ENCODE data around the gene CROT. TPM values are rescaled to one million over a fixed set of nuclear protein-coding genes. Genes with fewer than 3 reads are reported as not detected.

The CROT gene
- total and polyA plus RNA-seq, 4 donors, result 5.3 to 18.7 (median 9.4) TPM

- no peak for TF ChIP-seq CTCF (IDR thresholded peaks at IDR 0.05; ENCODE audit: control extremely low read depth, extremely low read depth)
- Histone ChIP-seq H3K4me1 (ENCODE audit: control insufficient read depth in 5 of 5, insufficient read depth in 5 of 5, low read length in 5 of 5) (no peaks in the 10 kb centered on the region), H3K27me3 (ENCODE audit: control insufficient read depth in 3 of 3, insufficient read depth in 3 of 3, low read length in 2 of 3) (no peaks in the 10 kb centered on the region), H3K36me3 (ENCODE audit: control insufficient read depth in 4 of 4, insufficient read depth in 4 of 4, low read length in 4 of 4) (no peaks in the 10 kb centered on the region), H3K9me3 (ENCODE audit: control insufficient read depth in 4 of 4, insufficient read depth in 3 of 4, low read length in 3 of 4) (no peaks in the 10 kb centered on the region), H3K4me3 (no peak overlapping the region), H3K9ac (ENCODE audit: insufficient read depth in 1 of 2, low read length in 2 of 2) (no peak overlapping the region), H3K27ac (ENCODE audit: low read depth in 1 of 2, low read length in 1 of 2) (no peak overlapping the region)
- no peak for ATAC-seq (ENCODE audit: insufficient read depth, low FRiP score)
- WGBS, 2 donors, result 67 to 81% methylated on average over 4 of the region's 4 CpGs
- DNase-seq, result no peak
Measured at GRCh38 chr7:87413951-87414793, 68.7 kb downstream of the CROT start.

GRCh38 chr7:87414794-87415188 lies 69.3 kb downstream of the CROT start:
- DNase-seq, result no peak

GRCh38 chr7:87416682-87417587 lies 71.5 kb downstream of the CROT start:
- WGBS, 2 donors, result 52 to 57% methylated on average over 5 of the region's 5 CpGs

More at GRCh38 chr7:87414794-87415188, 69.3 kb downstream of the CROT start:
- 79 to 94% methylated on average over 2 of the region's 2 CpGs for WGBS, 2 donors
- Histone ChIP-seq H3K27me3 (ENCODE audit: control insufficient read depth in 3 of 3, insufficient read depth in 3 of 3, low read length in 2 of 3) (no peaks in the 10 kb centered on the region), H3K4me1 (ENCODE audit: control insufficient read depth in 5 of 5, insufficient read depth in 5 of 5, low read length in 5 of 5) (no peaks in the 10 kb centered on the region), H3K36me3 (ENCODE audit: control insufficient read depth in 4 of 4, insufficient read depth in 4 of 4, low read length in 4 of 4) (no peaks in the 10 kb centered on the region), H3K9me3 (ENCODE audit: control insufficient read depth in 4 of 4, insufficient read depth in 3 of 4, low read length in 3 of 4) (no peaks in the 10 kb centered on the region), H3K4me3 (no peak overlapping the region), H3K9ac (ENCODE audit: insufficient read depth in 1 of 2, low read length in 2 of 2) (no peak overlapping the region), H3K27ac (ENCODE audit: low read depth in 1 of 2, low read length in 1 of 2) (no peak overlapping the region)
- ATAC-seq (ENCODE audit: insufficient read depth, low FRiP score), result no peak
- TF ChIP-seq CTCF (IDR thresholded peaks at IDR 0.05; ENCODE audit: control extremely low read depth, extremely low read depth), result no peak

More at GRCh38 chr7:87416682-87417587, 71.5 kb downstream of the CROT start:
- Histone ChIP-seq H3K4me1 (ENCODE audit: control insufficient read depth in 5 of 5, insufficient read depth in 5 of 5, low read length in 5 of 5) (no peaks in the 10 kb centered on the region), H3K9ac (ENCODE audit: insufficient read depth in 1 of 2, low read length in 2 of 2) (no peak overlapping the region), H3K36me3 (ENCODE audit: control insufficient read depth in 4 of 4, insufficient read depth in 4 of 4, low read length in 4 of 4) (no peaks in the 10 kb centered on the region), H3K27ac (ENCODE audit: low read depth in 1 of 2, low read length in 1 of 2) (no peak overlapping the region), H3K27me3 (ENCODE audit: control insufficient read depth in 3 of 3, insufficient read depth in 3 of 3, low read length in 2 of 3) (no peaks in the 10 kb centered on the region), H3K9me3 (ENCODE audit: control insufficient read depth in 4 of 4, insufficient read depth in 3 of 4, low read length in 3 of 4) (no peaks in the 10 kb centered on the region), H3K4me3 (no peak overlapping the region)
- ATAC-seq (ENCODE audit: insufficient read depth, low FRiP score) (peak; percentile 63), DNase-seq (peak; percentile 54 to 85 (median 81))
- peak; percentile 73 for TF ChIP-seq CTCF (IDR thresholded peaks at IDR 0.05; ENCODE audit: control extremely low read depth, extremely low read depth)
